Renal cortex interstitium (tissue), 11 donors: Measurements from ENCODE around the gene YARS1. TPM values are rescaled to one million over a fixed set of nuclear protein-coding genes. Genes with fewer than 3 reads are reported as not detected.
"Not testable (repeated sequence)": the region's sequence is repeated elsewhere in the genome, so short reads cannot be mapped to it uniquely, and the experiment has no call there.

Source experiments
- DNase-seq, 11 donors: peaks; one replicate each; pipeline ENCODE4 v3.0.0-alpha.2; 2013; ENCODE audit warnings: low read depth in 9 of 11, low spot score in 4 of 11; ENCODE audit errors: extremely low read depth in 1 of 11
- polyA plus RNA-seq, 3 donors: library from polyadenylated mRNA; unstranded; fragments of 120-200 nt; gene quantifications; one replicate each; pipeline ENCODE4 v1.2.1, GENCODE V29; 2013; ENCODE audit not compliant: insufficient read length in 3 of 3

The YARS1 gene
- polyA plus RNA-seq, 3 donors, result 57.3 to 68.0 (median 60.2) TPM

GRCh38 chr1:32830092-32830852 is 13.1 kb upstream of the YARS1 start:
- DNase-seq, result no peak

GRCh38 chr1:32828341-32828740 is 11.2 kb upstream of the YARS1 start:
- DNase-seq, result peak in 4 of 11 donors; percentile 8 to 21 (median 18)

GRCh38 chr1:32825181-32825580 is 8.0 kb upstream of the YARS1 start:
- no peak for DNase-seq

GRCh38 chr1:32818804-32819541 is 1.8 kb upstream of the YARS1 start:
- DNase-seq, result peak in 1 of 11 donors; percentile 0

GRCh38 chr1:32817815-32818786 is 943 bp upstream of the YARS1 start:
- DNase-seq, result peak; percentile 51 to 82 (median 75)

GRCh38 chr1:32816676-32817158 is 441 bp downstream of the YARS1 start:
- DNase-seq, result peak in 4 of 11 donors; percentile 2 to 8 (median 4)

- DNase-seq, result no peak
Measured at GRCh38 chr1:32813941-32814739, 3.0 kb downstream of the YARS1 start.

- DNase-seq, result no peak
Measured at GRCh38 chr1:32811917-32812316, 5.2 kb downstream of the YARS1 start.

- DNase-seq, result no peak
Measured at GRCh38 chr1:32811265-32811664, 5.9 kb downstream of the YARS1 start.

GRCh38 chr1:32810358-32810757 is 6.8 kb downstream of the YARS1 start:
- DNase-seq, result no peak

GRCh38 chr1:32808580-32808979 is 8.6 kb downstream of the YARS1 start:
- no peak for DNase-seq

GRCh38 chr1:32806910-32807523 is 10.1 kb downstream of the YARS1 start:
- DNase-seq, result no peak

- no peak for DNase-seq
Measured at GRCh38 chr1:32806290-32806689, 10.9 kb downstream of the YARS1 start.

GRCh38 chr1:32804460-32804859 is 12.7 kb downstream of the YARS1 start:
- DNase-seq, result not testable (repeated sequence)

- no peak for DNase-seq
Measured at GRCh38 chr1:32801096-32801715, 16.0 kb downstream of the YARS1 start.

GRCh38 chr1:32798679-32799416 is 18.3 kb downstream of the YARS1 start:
- DNase-seq, result no peak

- no peak for DNase-seq
Measured at GRCh38 chr1:32798191-32798590, 19.0 kb downstream of the YARS1 start.
